WERI-Rb-1 (cell line): ENCODE results near the gene PAOX.

Experiments used
- DNase-seq: peaks from one replicate; pipeline ENCODE4 v3.0.0-alpha.2; 2020
- H3K27ac ChIP-seq: fragments of 250-450 bp; sonication (Bioruptor Pico); 2 replicates; pipeline ENCODE4 v1.5.1; 2020; ENCODE audit warnings: mild to moderate bottlenecking, moderate library complexity
- H3K27me3 ChIP-seq: fragments of 250-450 bp; sonication (Bioruptor Pico); 2 replicates; pipeline ENCODE4 v1.5.1; 2021; ENCODE audit warnings: mild to moderate bottlenecking, low read depth, moderate library complexity; ENCODE audit not compliant: insufficient read depth, severe bottlenecking
- H3K36me3 ChIP-seq: fragments of 250-450 bp; sonication (Bioruptor Pico); 2 replicates; pipeline ENCODE4 v1.5.1; 2020; ENCODE audit warnings: mild to moderate bottlenecking, moderate library complexity
- H3K4me3 ChIP-seq: 2 replicates; pipeline ENCODE4 v1.5.1; 2011; ENCODE audit warnings: low read depth, mild to moderate bottlenecking, control low read depth, low read length
- H3K9me3 ChIP-seq: fragments of 250-450 bp; sonication (Bioruptor Pico); 2 replicates; pipeline ENCODE4 v1.5.1; 2021; ENCODE audit warnings: mild to moderate bottlenecking, moderate library complexity; ENCODE audit not compliant: severe bottlenecking
- CTCF ChIP-seq: IDR thresholded peaks from 2 replicates; pipeline ENCODE4 v1.5.1; 2011; ENCODE audit warnings: low read depth, mild to moderate bottlenecking, control low read depth, inconsistent platforms, low read length

PAOX gene

GRCh38 chr10:133377818-133378250, 1.2 kb upstream of the PAOX start:
- no peak overlapping the region for H3K27ac ChIP-seq
- no peaks in the 10 kb centered on the region for H3K36me3 ChIP-seq
- TF ChIP-seq CTCF, result no peak
- no peaks in the 10 kb centered on the region for H3K9me3 ChIP-seq
- no peak for DNase-seq
- H3K4me3 ChIP-seq, result peak overlapping the region; percentile 66
- H3K27me3 ChIP-seq, result no peaks in the 10 kb centered on the region

- Histone ChIP-seq H3K4me3 (peak overlapping the region; percentile 66), H3K9me3 (no peaks in the 10 kb centered on the region), H3K27ac (peak overlapping the region; percentile 55), H3K27me3 (no peaks in the 10 kb centered on the region), H3K36me3 (no peaks in the 10 kb centered on the region)
- TF ChIP-seq CTCF, result no peak
- peak; percentile 55 for DNase-seq
These were observed 588 bp upstream of the PAOX start for GRCh38 chr10:133378251-133379096.

GRCh38 chr10:133379801-133380666, 972 bp downstream of the PAOX start:
- Histone ChIP-seq H3K36me3 (no peaks in the 10 kb centered on the region), H3K27ac (no peak overlapping the region; the same call in 1 of the 2 replicates), H3K27me3 (no peaks in the 10 kb centered on the region), H3K4me3 (peak overlapping the region; percentile 43), H3K9me3 (no peaks in the 10 kb centered on the region)
- TF ChIP-seq CTCF, result no peak
- DNase-seq, result no peak

GRCh38 chr10:133381036-133381435, 2.0 kb downstream of the PAOX start:
- no peak overlapping the region for H3K27ac ChIP-seq
- H3K4me3 ChIP-seq, result no peak overlapping the region
- no peak for TF ChIP-seq CTCF

GRCh38 chr10:133383551-133383950, 4.5 kb downstream of the PAOX start:
- Histone ChIP-seq H3K27me3 (no peaks in the 10 kb centered on the region), H3K9me3 (no peaks in the 10 kb centered on the region), H3K27ac (no peak overlapping the region), H3K4me3 (no peak overlapping the region), H3K36me3 (no peaks in the 10 kb centered on the region)
- no peak for TF ChIP-seq CTCF
- no peak for DNase-seq

More at GRCh38 chr10:133381036-133381435, 2.0 kb downstream of the PAOX start:
- DNase-seq, result no peak
- Histone ChIP-seq H3K27me3 (no peaks in the 10 kb centered on the region), H3K9me3 (no peaks in the 10 kb centered on the region), H3K36me3 (no peaks in the 10 kb centered on the region)
